HuH-7.5 (cell line): Measurements from ENCODE around the gene MRPL37.

ENCODE experiments used
- DNase-seq: peaks from one replicate; pipeline ENCODE4 v3.0.0; 2011; ENCODE audit warnings: low spot score

MRPL37 gene

GRCh38 chr1:54265126-54265525 lies 65.2 kb downstream of the MRPL37 start:
- no peak for DNase-seq

- no peak for DNase-seq
These were observed 65.7 kb downstream of the MRPL37 start for GRCh38 chr1:54265659-54266058.

- no peak for DNase-seq
These were observed 66.2 kb downstream of the MRPL37 start for GRCh38 chr1:54266195-54266594.

- DNase-seq, result no peak
These were observed 66.9 kb downstream of the MRPL37 start for GRCh38 chr1:54266908-54267307.
